IMR-90 (cell line): Measurements from ENCODE around the gene UBA1. TPM values are rescaled to one million over a fixed set of nuclear protein-coding genes. Genes with fewer than 3 reads are reported as not detected.

Experiments used
- ATAC-seq: fragments of 200-7000 bp; cut with Tn5 transposase; 2 replicates; pipeline ENCODE4 v1.9.1; 2020; ENCODE audit warnings: low read depth, mild to moderate bottlenecking, moderate library complexity
- BruUV-seq: library from RNA; stranded (reverse); fragments of 400-500 nt; replicated peaks from 2 replicates; lab custom pipeline; 2021; lab: Mats Ljungman, UMichigan
- CTCF ChIA-PET: fragments of 300-600 bp; formaldehyde crosslinking; extraction: SDS; loops from one replicate; lab custom pipeline; 2021; ENCODE audit warnings: antibody characterized with exemption; lab: Yijun Ruan, JAX
- POLR2A ChIA-PET: fragments of 300-600 bp; sonication (Branson Sonifier 250); formaldehyde crosslinking; loops from one replicate; lab custom pipeline; 2022; ENCODE audit warnings: antibody characterized with exemption; ENCODE audit not compliant: unreplicated experiment; lab: Charles Lee
- DNase-seq: peaks from one replicate; pipeline ENCODE4 v3.0.0; 2013
- H2AFZ ChIP-seq: replicated peaks from 2 replicates; pipeline ENCODE3; 2013; ENCODE audit warnings: low read length, mild to moderate bottlenecking; ENCODE audit not compliant: poor library complexity
- H2AK5ac ChIP-seq: 2 replicates; pipeline ENCODE4 v1.6.1; 2013; ENCODE audit warnings: low read depth, low read length, inconsistent platforms
- H2AK9ac ChIP-seq: replicated peaks from 2 replicates; pipeline ENCODE3; 2013; ENCODE audit warnings: mild to moderate bottlenecking, low read depth, low read length, moderate library complexity; ENCODE audit not compliant: poor library complexity
- H2BK120ac ChIP-seq: 2 replicates; pipeline ENCODE4 v1.6.1; 2013; ENCODE audit warnings: low read depth, low read length, inconsistent platforms
- H2BK15ac ChIP-seq: 3 replicates; pipeline ENCODE4 v1.6.1; 2013; ENCODE audit warnings: low read depth, low read length, inconsistent platforms
- H2BK20ac ChIP-seq: 2 replicates; pipeline ENCODE4 v1.6.1; 2013; ENCODE audit warnings: low read depth, mild to moderate bottlenecking, inconsistent platforms, low read length, moderate library complexity
- H2BK5ac ChIP-seq: 2 replicates; pipeline ENCODE4 v1.6.1; 2013; ENCODE audit warnings: mild to moderate bottlenecking, low read depth, low read length, inconsistent platforms; ENCODE audit not compliant: poor library complexity, severe bottlenecking
- H3K14ac ChIP-seq: replicated peaks from 2 replicates; pipeline ENCODE4 v1.6.1; 2013; ENCODE audit warnings: low read depth, low read length, inconsistent platforms
- H3K18ac ChIP-seq: 2 replicates; pipeline ENCODE4 v1.6.1; 2013; ENCODE audit warnings: low read depth, low read length, control low read depth
- H3K23ac ChIP-seq: 2 replicates; pipeline ENCODE4 v1.6.1; 2013; ENCODE audit warnings: low read depth, low read length, inconsistent platforms
- H3K27ac ChIP-seq: 2 replicates; pipeline ENCODE4 v1.5.1; 2013; ENCODE audit warnings: mild to moderate bottlenecking, control low read depth, low read length; ENCODE audit not compliant: insufficient read depth
- H3K27me3 ChIP-seq: 2 replicates; pipeline ENCODE4 v1.6.1; 2013; ENCODE audit warnings: low read length; ENCODE audit not compliant: control insufficient read depth, insufficient read depth
- H3K36me3 ChIP-seq: 2 replicates; pipeline ENCODE4 v1.6.1; 2013; ENCODE audit warnings: low read length, mixed read lengths; ENCODE audit not compliant: control insufficient read depth, insufficient read depth
- H3K4ac ChIP-seq: 2 replicates; pipeline ENCODE4 v1.6.1; 2013; ENCODE audit warnings: low read depth, low read length, inconsistent platforms
- H3K4me1 ChIP-seq: 2 replicates; pipeline ENCODE4 v1.6.1; 2013; ENCODE audit warnings: low read length, mixed read lengths; ENCODE audit not compliant: control insufficient read depth, insufficient read depth
- H3K4me2 ChIP-seq: 2 replicates; pipeline ENCODE4 v1.6.1; 2013; ENCODE audit warnings: low read depth, mild to moderate bottlenecking, control low read depth, low read length, moderate library complexity
- H3K4me3 ChIP-seq: 2 replicates; pipeline ENCODE4 v1.5.1; 2013; ENCODE audit warnings: low read depth, mild to moderate bottlenecking, control low read depth, low read length, moderate library complexity; ENCODE audit not compliant: insufficient read depth
- H3K56ac ChIP-seq: 2 replicates; pipeline ENCODE4 v1.6.1; 2013; ENCODE audit warnings: low read length, inconsistent platforms; ENCODE audit not compliant: insufficient read depth; ENCODE audit errors: extremely low read depth
- H3K79me1 ChIP-seq, 2 experiments: 2 replicates each; pipeline ENCODE4 v1.6.1; 2013; ENCODE audit warnings: low read length in 2 of 2, inconsistent platforms in 1 of 2, low read depth in 1 of 2
- H3K9ac ChIP-seq: 2 replicates; pipeline ENCODE4 v1.6.1; 2013; ENCODE audit warnings: low read depth, low read length, control low read depth
- H3K9me1 ChIP-seq: 2 replicates; pipeline ENCODE4 v1.6.1; 2013; ENCODE audit warnings: low read length, inconsistent platforms; ENCODE audit not compliant: insufficient read depth
- H3K9me3 ChIP-seq: 2 replicates; pipeline ENCODE4 v1.6.1; 2013; ENCODE audit warnings: low read length; ENCODE audit not compliant: control insufficient read depth, insufficient read depth
- H4K20me1 ChIP-seq: 2 replicates; pipeline ENCODE4 v1.6.1; 2013; ENCODE audit warnings: low read length, inconsistent platforms; ENCODE audit not compliant: insufficient read depth
- H4K5ac ChIP-seq: 2 replicates; pipeline ENCODE4 v1.6.1; 2013; ENCODE audit warnings: mild to moderate bottlenecking, low read depth, low read length, control low read depth
- H4K8ac ChIP-seq, 2 experiments: 2 replicates each; pipeline ENCODE4 v1.6.1; 2013; ENCODE audit warnings: low read depth in 2 of 2, low read length in 2 of 2, control low read depth in 1 of 2, inconsistent platforms in 1 of 2
- H4K91ac ChIP-seq: 2 replicates; pipeline ENCODE4 v1.6.1; 2013; ENCODE audit warnings: low read depth, low read length, inconsistent platforms; ENCODE audit not compliant: insufficient read depth
- BHLHE40 ChIP-seq: fragments of 150-350 bp; IDR thresholded peaks from 2 replicates; pipeline ENCODE4 v1.6.1; 2016; ENCODE audit warnings: mild to moderate bottlenecking, low read depth, low read length
- CHD1 ChIP-seq: IDR thresholded peaks from 2 replicates; pipeline ENCODE4 v1.6.1; 2012; ENCODE audit warnings: low read depth, low read length, improper control_type of control experiment
- FOS ChIP-seq: fragments of 150-350 bp; IDR thresholded peaks from 2 replicates; pipeline ENCODE4 v1.6.1; 2016; ENCODE audit warnings: low read depth, low read length
- MAZ ChIP-seq: IDR thresholded peaks from 2 replicates; pipeline ENCODE4 v1.6.1; 2012; ENCODE audit warnings: low read depth, mild to moderate bottlenecking, low read length, improper control_type of control experiment, moderate library complexity, borderline replicate concordance
- MXI1 ChIP-seq: IDR thresholded peaks from 2 replicates; pipeline ENCODE4 v1.6.1; 2012; ENCODE audit warnings: low read depth, mild to moderate bottlenecking, low read length, moderate library complexity, borderline replicate concordance
- POLR2A ChIP-seq: IDR thresholded peaks from 2 replicates; pipeline ENCODE4 v1.6.1; 2012; ENCODE audit warnings: mild to moderate bottlenecking, low read depth, low read length
- RAD21 ChIP-seq: IDR thresholded peaks from 2 replicates; pipeline ENCODE4 v1.6.1; 2012; ENCODE audit warnings: low read length, improper control_type of control experiment
- RCOR1 ChIP-seq: IDR thresholded peaks from 2 replicates; pipeline ENCODE4 v1.6.1; 2012; ENCODE audit warnings: mild to moderate bottlenecking, low read length, improper control_type of control experiment; ENCODE audit not compliant: insufficient replicate concordance
- WGBS, 2 experiments: methylation state at CpG; one replicate each; pipeline versions ENCODE4 v1.1.5 to v1.1.7; 2013; ENCODE audit warnings: missing lambda C conversion rate in 2 of 2; ENCODE audit not compliant: insufficient read length in 1 of 2; ENCODE audit errors: extremely low coverage in 2 of 2; 5-methylcytosine and 5-hydroxymethylcytosine counted together
- dilution Hi-C: fragments of 300-500 bp; cut with HindIII; formaldehyde crosslinking; loops from one replicate; pipeline ENCODE4 v1.14.3; 2018; ENCODE audit warnings: low sequenced_read_pairs; ENCODE audit not compliant: unreplicated experiment
- in situ Hi-C: fragments of 300-500 bp; cut with MboI; formaldehyde crosslinking; loops from 3 replicates; pipeline ENCODE4 v1.14.3; 2019; ENCODE audit warnings: low sequenced_read_pairs, inconsistent platforms, mixed read lengths
- intact Hi-C: fragments of 100-400 bp; cut with micrococcal nuclease; formaldehyde crosslinking; loops from 2 replicates; pipeline ENCODE4 v1.10.0; 2022
- polyA plus RNA-seq, 3 experiments: library from polyadenylated mRNA; depleted of rRNA; stranded (reverse); fragments of >200 nt; gene quantifications; 2 replicates each; pipeline ENCODE4 v1.2.3, GENCODE V29; 2012; ENCODE audit warnings: low replicate concordance in 1 of 3
- total RNA-seq: library from RNA; depleted of rRNA; stranded (reverse); fragments of >200 nt; gene quantifications from 2 replicates; pipeline ENCODE4 v1.2.3, GENCODE V29; 2012
- TF ChIP-seq, protein P1 (sequence below): fragments of 150-350 bp; IDR thresholded peaks from 2 replicates; pipeline ENCODE4 v1.6.1; 2017; ENCODE audit warnings: mild to moderate bottlenecking, antibody characterized with exemption, low read length, low read depth

Gene UBA1
- total and polyA plus RNA-seq, 2 of the 4 experiments (the other 2 are of a cell fraction) = 299 to 343 TPM

DNA sequence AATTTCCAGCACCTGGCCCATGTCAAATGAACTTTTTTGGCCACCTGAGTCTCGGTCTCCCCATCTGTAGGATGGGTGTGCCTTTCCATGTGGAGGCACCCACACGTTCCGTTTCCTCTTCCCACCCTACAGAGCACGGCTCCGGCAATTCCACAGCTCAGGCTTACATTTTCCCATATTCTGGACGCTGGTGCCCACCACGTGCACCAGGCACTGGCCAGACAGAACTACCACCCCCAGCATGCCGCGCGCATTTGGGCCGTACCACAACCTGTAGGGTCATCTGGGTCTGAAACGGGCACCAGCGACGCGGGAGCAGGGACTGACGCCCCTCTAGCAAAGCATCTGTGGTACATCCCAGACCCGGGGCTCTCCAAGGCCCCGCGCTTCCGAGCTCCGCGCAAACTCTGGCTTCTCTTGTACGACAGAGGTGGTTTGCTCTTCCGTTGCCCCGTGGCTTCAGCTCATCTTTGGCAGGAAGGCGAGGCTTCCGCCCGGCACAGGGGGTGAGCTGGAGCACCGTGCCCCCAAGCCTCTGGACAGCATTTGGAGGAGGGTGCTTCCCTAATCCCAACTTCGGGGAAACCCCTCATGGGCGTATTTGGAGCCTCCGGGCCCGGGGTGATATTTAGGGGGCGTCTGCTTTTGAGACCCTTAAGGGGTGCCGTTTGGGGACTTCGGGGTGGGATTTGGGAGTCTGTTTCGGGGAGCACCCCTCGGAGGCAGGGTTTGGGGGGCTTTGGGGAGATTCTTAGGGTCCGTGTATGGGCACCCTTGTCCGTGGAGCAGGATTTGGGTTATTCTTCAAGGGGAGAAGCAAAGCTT lies 3.0 kb upstream of the UBA1 start:
- TF ChIP-seq MAZ (no peak), MXI1 (peak; percentile 89), RAD21 (no peak), FOS (no peak), BHLHE40 (peak; percentile 98), CHD1 (peak; percentile 98; the same call in 1 of the 2 replicates), POLR2A (peak; percentile 66; the same call in 1 of the 2 replicates), RCOR1 (no peak)
- TF ChIP-seq, protein P1, sequence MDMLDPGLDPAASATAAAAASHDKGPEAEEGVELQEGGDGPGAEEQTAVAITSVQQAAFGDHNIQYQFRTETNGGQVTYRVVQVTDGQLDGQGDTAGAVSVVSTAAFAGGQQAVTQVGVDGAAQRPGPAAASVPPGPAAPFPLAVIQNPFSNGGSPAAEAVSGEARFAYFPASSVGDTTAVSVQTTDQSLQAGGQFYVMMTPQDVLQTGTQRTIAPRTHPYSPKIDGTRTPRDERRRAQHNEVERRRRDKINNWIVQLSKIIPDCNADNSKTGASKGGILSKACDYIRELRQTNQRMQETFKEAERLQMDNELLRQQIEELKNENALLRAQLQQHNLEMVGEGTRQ = peak; percentile 69
- H4K91ac ChIP-seq = 0 out of 2 replicates have a peak overlapping the region, but pooled peaks have one; percentile 6
- peak; percentile 92 for DNase-seq
- ATAC-seq = peak; percentile 72
- H3K9ac ChIP-seq = peak overlapping the region; percentile 63
- H3K9me1 ChIP-seq = no peaks in the 10 kb centered on the region; the same call in 1 of the 2 replicates
- peaks cover 5 to 23% of the 10 kb centered on the region in 2 experiments for H3K79me1 ChIP-seq
- H2AFZ ChIP-seq = peak overlapping the region; percentile 67
- H3K23ac ChIP-seq = peak overlapping the region; percentile 74
- no peak overlapping the region for H4K5ac ChIP-seq
- peak overlapping the region; percentile 66 for H3K4me2 ChIP-seq
- peak overlapping the region; percentile 60 for H3K4me3 ChIP-seq
- in situ Hi-C loops (loop anchor here (10.0 kb wide), 2 partner anchors 194 to 334 kb away; no protein-coding TSS in a partner anchor), intact Hi-C loops (loop anchor here (5.0 kb wide), 2 partner anchors 292 to 452 kb away; partner anchors contain the start of gene ZNF41), dilution Hi-C loops (no loop called here)
- CTCF ChIA-PET = no interaction called here
- 7% methylated on average over 20 of the region's 40 CpGs; no CpG with 5 or more reads in 1 of the 2 experiments for WGBS, 2 experiments
- H3K56ac ChIP-seq = 0 out of 2 replicates have a peak overlapping the region, but pooled peaks have one; percentile 49
- H2AK9ac ChIP-seq = peak overlapping the region; percentile 78
- no TSS peak for BruUV-seq
- POLR2A ChIA-PET = interaction anchor here (1.1 kb wide), 1 partner anchor 194 kb away, joined by 3 read pairs; no protein-coding TSS in a partner anchor
- H2BK5ac ChIP-seq = no peak overlapping the region
- H4K20me1 ChIP-seq = peaks cover 15% of the 10 kb centered on the region
- peak overlapping the region; percentile 44; the same call in 1 of the 2 replicates for H3K27ac ChIP-seq
- H3K4ac ChIP-seq = peak overlapping the region; percentile 37
- peak overlapping the region; percentile 84 for H2AK5ac ChIP-seq
- H3K14ac ChIP-seq = peak overlapping the region; percentile 62
- H3K18ac ChIP-seq = no peak overlapping the region
- no peaks in the 10 kb centered on the region for H3K9me3 ChIP-seq
- peaks cover 7% of the 10 kb centered on the region; the same call in 1 of the 2 replicates for H3K36me3 ChIP-seq
- no peak overlapping the region for H2BK120ac ChIP-seq
- no peak overlapping the region for H2BK20ac ChIP-seq
- H3K27me3 ChIP-seq = peaks cover 2% of the 10 kb centered on the region; the same call in 1 of the 2 replicates
- peak overlapping the region in 1 of 2 experiments; percentile 63; a peak in 1 of 4 replicates for H4K8ac ChIP-seq
- no peak overlapping the region for H2BK15ac ChIP-seq
- peaks cover 7% of the 10 kb centered on the region for H3K4me1 ChIP-seq
